SK-N-SH treated with all-trans-retinoic acid at 6 μM for 48 hours (cell line): ENCODE results near the gene BCAS4.

Source experiments
- OSR1 ChIP-seq: fragments of 250-450 bp; sonication (Bioruptor Pico); IDR thresholded peaks from 2 replicates; pipeline ENCODE4 v1.8.0; 2022; ENCODE audit warnings: moderate library complexity, mild to moderate bottlenecking, inconsistent platforms
- SNAI2 ChIP-seq: fragments of 250-450 bp; sonication (Bioruptor Pico); IDR thresholded peaks from 2 replicates; pipeline ENCODE4 v1.5.0; 2020; ENCODE audit warnings: mild to moderate bottlenecking, moderate library complexity
- TOX ChIP-seq: fragments of 250-450 bp; sonication (Bioruptor Pico); IDR thresholded peaks from 2 replicates; pipeline ENCODE4 v1.8.0; 2021; ENCODE audit warnings: mild to moderate bottlenecking, moderate library complexity, borderline replicate concordance
- ZNF565 ChIP-seq: fragments of 450-650 bp; formaldehyde crosslinking; conservative IDR thresholded peaks from 2 replicates; pipeline ENCODE4 v1.5.0; 2020; ENCODE audit warnings: low read depth, mild to moderate bottlenecking, moderate library complexity
- ZNF8 ChIP-seq: fragments of 450-650 bp; formaldehyde crosslinking; IDR thresholded peaks from 2 replicates; pipeline ENCODE4 v1.5.0; 2020; ENCODE audit warnings: mild to moderate bottlenecking, moderate library complexity

GRCh38 chr20:50797142-50797541 lies 2.3 kb downstream of the BCAS4 start:
- no peak for TF ChIP-seq SNAI2 (CRISPR knock-in tag)
- TF ChIP-seq ZNF8, result no peak
- TF ChIP-seq OSR1, result no peak
- no peak for TF ChIP-seq ZNF565
- TF ChIP-seq TOX, result no peak
